Testis (tissue), 3 donors: ENCODE measurements around the gene CREG1. TPM values are rescaled to one million over a fixed set of nuclear protein-coding genes. Genes with fewer than 3 reads are reported as not detected.

Source experiments
- DNase-seq: peaks from one replicate; pipeline ENCODE4 v3.0.0-alpha.2; 2019
- H3K27ac ChIP-seq, 2 donors: fragments of 200-600 bp; sonication (generic); one replicate each; pipeline ENCODE4 v1.5.1; 2019
- H3K27me3 ChIP-seq: fragments of 200-600 bp; sonication (generic); one replicate; pipeline ENCODE4 v1.5.1; 2019
- H3K36me3 ChIP-seq: fragments of 200-600 bp; sonication (generic); one replicate; pipeline ENCODE4 v1.5.1; 2017; ENCODE audit warnings: low read depth; ENCODE audit errors: missing control alignments
- H3K4me1 ChIP-seq: fragments of 200-600 bp; sonication (generic); one replicate; pipeline ENCODE4 v1.5.1; 2019
- H3K4me3 ChIP-seq, 2 donors: fragments of 200-600 bp; sonication (generic); one replicate each; pipeline ENCODE4 v1.5.1; 2017 to 2019
- H3K9me3 ChIP-seq: fragments of 200-600 bp; sonication (generic); one replicate; pipeline ENCODE4 v1.5.1; 2017
- CTCF ChIP-seq, 3 experiments: fragments of 450-650 bp in 2 of 3; fragments of 200-600 bp in 1 of 3; sonication (generic) in 1 of 3; IDR thresholded peaks; one replicate each; pipeline ENCODE4 v1.5.1; 2016 to 2019; ENCODE audit warnings: antibody characterized with exemption in 3 of 3, mild to moderate bottlenecking in 2 of 3, moderate library complexity in 1 of 3
- POLR2A ChIP-seq: fragments of 450-650 bp; IDR thresholded peaks from one replicate; pipeline ENCODE4 v1.6.1; 2017; ENCODE audit warnings: antibody characterized with exemption, mild to moderate bottlenecking, moderate library complexity
- WGBS, 2 donors: methylation state at CpG; one replicate each; pipeline ENCODE4 v1.1.5; 2018; 5-methylcytosine and 5-hydroxymethylcytosine counted together
- intact Hi-C: fragments of 100-400 bp; cut with DNase I; formaldehyde crosslinking; loops from one replicate; pipeline ENCODE4 v1.15.1; 2023; ENCODE audit warnings: low total_unique reads
- polyA plus RNA-seq: library from polyadenylated mRNA; stranded (reverse); fragments of 350-450 nt; fragmentation: Illumina TruSeq; extraction: RNeasy Lipid Tissue Mini Kit (QIAGEN cat#74804); gene quantifications from one replicate; pipeline ENCODE4 v1.2.3, GENCODE V29; 2014; ENCODE audit warnings: low read depth, low replicate concordance; ENCODE audit not compliant: insufficient read depth
- total RNA-seq, 2 donors: library from RNA; depleted of rRNA; stranded (reverse); fragments of >200 nt; gene quantifications; one replicate each; pipeline ENCODE4 v1.2.3, GENCODE V29; 2016

The CREG1 gene
- total and polyA plus RNA-seq, 3 donors from 2014 or later = 82.4 to 215 (median 181) TPM

GRCh38 chr1:167516404-167517388 is 36.9 kb downstream of the CREG1 start:
- Histone ChIP-seq H3K4me1 (no peaks in the 10 kb centered on the region), H3K9me3 (no peaks in the 10 kb centered on the region), H3K36me3 (no peaks in the 10 kb centered on the region), H3K27me3 (no peaks in the 10 kb centered on the region), H3K27ac (no peak overlapping the region), H3K4me3 (no peak overlapping the region)
- 85 to 88% methylated on average over 19 of the region's 19 CpGs for WGBS, 2 donors
- DNase-seq = no peak
- TF ChIP-seq CTCF (IDR thresholded peaks at IDR 0.05) (no peak), POLR2A (no peak)
- intact Hi-C loops = no loop called here

- Histone ChIP-seq H3K27me3 (no peaks in the 10 kb centered on the region), H3K4me3 (no peak overlapping the region), H3K4me1 (no peaks in the 10 kb centered on the region), H3K36me3 (no peaks in the 10 kb centered on the region), H3K9me3 (no peaks in the 10 kb centered on the region), H3K27ac (no peak overlapping the region)
- intact Hi-C loops = no loop called here
- 87 to 89% methylated on average over 3 to 4 of the region's 4 CpGs for WGBS, 2 donors
- TF ChIP-seq CTCF (IDR thresholded peaks at IDR 0.05) (no peak), POLR2A (no peak)
- DNase-seq = no peak
These were observed 37.7 kb downstream of the CREG1 start for GRCh38 chr1:167515893-167516321.

GRCh38 chr1:167515461-167515860 is 38.1 kb downstream of the CREG1 start:
- Histone ChIP-seq H3K27ac (no peak overlapping the region), H3K4me3 (no peak overlapping the region), H3K9me3 (no peaks in the 10 kb centered on the region), H3K27me3 (no peaks in the 10 kb centered on the region), H3K36me3 (no peaks in the 10 kb centered on the region), H3K4me1 (no peaks in the 10 kb centered on the region)
- WGBS, 2 donors = 89 to 93% methylated on average over 3 of the region's 3 CpGs
- intact Hi-C loops = no loop called here
- TF ChIP-seq POLR2A = no peak
- no peak for TF ChIP-seq CTCF (IDR thresholded peaks at IDR 0.05)
- DNase-seq = no peak

GRCh38 chr1:167514288-167514687 is 39.3 kb downstream of the CREG1 start:
- intact Hi-C loops = no loop called here
- Histone ChIP-seq H3K27me3 (no peaks in the 10 kb centered on the region), H3K27ac (no peak overlapping the region), H3K4me1 (no peaks in the 10 kb centered on the region), H3K4me3 (no peak overlapping the region), H3K9me3 (no peaks in the 10 kb centered on the region), H3K36me3 (no peaks in the 10 kb centered on the region)
- no peak for DNase-seq
- no peak for TF ChIP-seq CTCF (IDR thresholded peaks at IDR 0.05)
- no peak for TF ChIP-seq POLR2A
- 95 to 96% methylated on average over 9 of the region's 9 CpGs for WGBS, 2 donors
